Measurements from ENCODE around the gene LORICRIN.

The LORICRIN gene

GRCh38 chr1:153265457-153265856 lies 6.0 kb downstream of the LORICRIN start:
- Histone ChIP-seq H3K27ac (ENCODE audit: low read length) (no peak overlapping the region), H3K27me3 (ENCODE audit: control insufficient read depth, insufficient read depth, low read length) (peaks cover 17% of the 10 kb centered on the region), H3K9me3 (ENCODE audit: control insufficient read depth, insufficient read depth, low read length) (no peaks in the 10 kb centered on the region), H3K36me3 (ENCODE audit: control insufficient read depth, insufficient read depth, low read length) (no peaks in the 10 kb centered on the region), H3K4me3 (ENCODE audit: low read length) (no peak overlapping the region), H3K4me1 (ENCODE audit: control insufficient read depth, insufficient read depth, low read length) (0 out of 2 replicates have a peak, but pooled peaks cover 1% of the 10 kb centered on the region)
- no peak for DNase-seq (ENCODE audit: low read depth, low spot score)
- WGBS (ENCODE audit: insufficient coverage, insufficient read length): no CpG with 5 or more reads among the region's 1 CpG

GRCh38 chr1:153271711-153272110 lies 12.2 kb downstream of the LORICRIN start:
- Histone ChIP-seq H3K36me3 (ENCODE audit: control insufficient read depth, insufficient read depth, low read length) (no peaks in the 10 kb centered on the region), H3K4me3 (ENCODE audit: low read length) (no peak overlapping the region), H3K27ac (ENCODE audit: low read length) (no peak overlapping the region), H3K4me1 (ENCODE audit: control insufficient read depth, insufficient read depth, low read length) (no peaks in the 10 kb centered on the region), H3K27me3 (ENCODE audit: control insufficient read depth, insufficient read depth, low read length) (no peaks in the 10 kb centered on the region), H3K9me3 (ENCODE audit: control insufficient read depth, insufficient read depth, low read length) (no peaks in the 10 kb centered on the region)
- no CpG with 5 or more reads among the region's 1 CpG for WGBS (ENCODE audit: insufficient coverage, insufficient read length)
- no peak for DNase-seq (ENCODE audit: low read depth, low spot score)

GRCh38 chr1:153272186-153272585 lies 12.7 kb downstream of the LORICRIN start:
- no CpG with 5 or more reads among the region's 1 CpG for WGBS (ENCODE audit: insufficient coverage, insufficient read length)
- H3K9me3 ChIP-seq (ENCODE audit: control insufficient read depth, insufficient read depth, low read length): no peaks in the 10 kb centered on the region

GRCh38 chr1:153277852-153278251 lies 18.4 kb downstream of the LORICRIN start:
- H3K9me3 ChIP-seq (ENCODE audit: control insufficient read depth, insufficient read depth, low read length): no peaks in the 10 kb centered on the region
- no CpG with 5 or more reads among the region's 2 CpGs for WGBS (ENCODE audit: insufficient coverage, insufficient read length)

More at GRCh38 chr1:153272186-153272585, 12.7 kb downstream of the LORICRIN start:
- Histone ChIP-seq H3K4me3 (ENCODE audit: low read length) (no peak overlapping the region), H3K27me3 (ENCODE audit: control insufficient read depth, insufficient read depth, low read length) (no peaks in the 10 kb centered on the region), H3K27ac (ENCODE audit: low read length) (no peak overlapping the region), H3K36me3 (ENCODE audit: control insufficient read depth, insufficient read depth, low read length) (no peaks in the 10 kb centered on the region), H3K4me1 (ENCODE audit: control insufficient read depth, insufficient read depth, low read length) (no peaks in the 10 kb centered on the region)
- DNase-seq (ENCODE audit: low read depth, low spot score): no peak

GRCh38 chr1:153288634-153289275 lies 29.3 kb downstream of the LORICRIN start:
- Histone ChIP-seq H3K4me3 (ENCODE audit: low read length) (no peak overlapping the region), H3K4me1 (ENCODE audit: control insufficient read depth, insufficient read depth, low read length) (peaks cover 1% of the 10 kb centered on the region), H3K27ac (ENCODE audit: low read length) (no peak overlapping the region), H3K36me3 (ENCODE audit: control insufficient read depth, insufficient read depth, low read length) (no peaks in the 10 kb centered on the region), H3K9me3 (ENCODE audit: control insufficient read depth, insufficient read depth, low read length) (no peaks in the 10 kb centered on the region), H3K27me3 (ENCODE audit: control insufficient read depth, insufficient read depth, low read length) (no peaks in the 10 kb centered on the region)
- DNase-seq (ENCODE audit: low read depth, low spot score): peak; percentile 43
- WGBS (ENCODE audit: insufficient coverage, insufficient read length): 100% methylated on average over 2 of the region's 11 CpGs

More at GRCh38 chr1:153277852-153278251, 18.4 kb downstream of the LORICRIN start:
- Histone ChIP-seq H3K4me1 (ENCODE audit: control insufficient read depth, insufficient read depth, low read length) (no peaks in the 10 kb centered on the region), H3K4me3 (ENCODE audit: low read length) (no peak overlapping the region), H3K27ac (ENCODE audit: low read length) (no peak overlapping the region), H3K36me3 (ENCODE audit: control insufficient read depth, insufficient read depth, low read length) (no peaks in the 10 kb centered on the region), H3K27me3 (ENCODE audit: control insufficient read depth, insufficient read depth, low read length) (no peaks in the 10 kb centered on the region)
- peak; percentile 55 for DNase-seq (ENCODE audit: low read depth, low spot score)

GRCh38 chr1:153291514-153291913 lies 32.0 kb downstream of the LORICRIN start:
- Histone ChIP-seq H3K4me1 (ENCODE audit: control insufficient read depth, insufficient read depth, low read length) (peaks cover 1% of the 10 kb centered on the region), H3K9me3 (ENCODE audit: control insufficient read depth, insufficient read depth, low read length) (no peaks in the 10 kb centered on the region), H3K4me3 (ENCODE audit: low read length) (no peak overlapping the region), H3K36me3 (ENCODE audit: control insufficient read depth, insufficient read depth, low read length) (no peaks in the 10 kb centered on the region), H3K27ac (ENCODE audit: low read length) (no peak overlapping the region), H3K27me3 (ENCODE audit: control insufficient read depth, insufficient read depth, low read length) (no peaks in the 10 kb centered on the region)
- DNase-seq (ENCODE audit: low read depth, low spot score): no peak
- no CpG with 5 or more reads among the region's 5 CpGs for WGBS (ENCODE audit: insufficient coverage, insufficient read length)

- WGBS (ENCODE audit: insufficient coverage, insufficient read length): no CpG with 5 or more reads among the region's 8 CpGs
- H3K4me1 ChIP-seq (ENCODE audit: control insufficient read depth, insufficient read depth, low read length): peaks cover 1% of the 10 kb centered on the region
- no peaks in the 10 kb centered on the region for H3K9me3 ChIP-seq (ENCODE audit: control insufficient read depth, insufficient read depth, low read length)
- H3K27me3 ChIP-seq (ENCODE audit: control insufficient read depth, insufficient read depth, low read length): no peaks in the 10 kb centered on the region
- DNase-seq (ENCODE audit: low read depth, low spot score): no peak
- H3K27ac ChIP-seq (ENCODE audit: low read length): no peak overlapping the region
- H3K4me3 ChIP-seq (ENCODE audit: low read length): no peak overlapping the region
- no peaks in the 10 kb centered on the region for H3K36me3 ChIP-seq (ENCODE audit: control insufficient read depth, insufficient read depth, low read length)
Measured at GRCh38 chr1:153292185-153292584, 32.7 kb downstream of the LORICRIN start.

- Histone ChIP-seq H3K36me3 (ENCODE audit: control insufficient read depth, insufficient read depth, low read length) (no peaks in the 10 kb centered on the region), H3K27me3 (ENCODE audit: control insufficient read depth, insufficient read depth, low read length) (no peaks in the 10 kb centered on the region), H3K4me1 (ENCODE audit: control insufficient read depth, insufficient read depth, low read length) (peaks cover 1% of the 10 kb centered on the region), H3K9me3 (ENCODE audit: control insufficient read depth, insufficient read depth, low read length) (no peaks in the 10 kb centered on the region), H3K4me3 (ENCODE audit: low read length) (no peak overlapping the region), H3K27ac (ENCODE audit: low read length) (no peak overlapping the region)
- no peak for DNase-seq (ENCODE audit: low read depth, low spot score)
- WGBS (ENCODE audit: insufficient coverage, insufficient read length): no CpG with 5 or more reads among the region's 25 CpGs
Measured at GRCh38 chr1:153292740-153293479, 33.4 kb downstream of the LORICRIN start.

- no peak overlapping the region for H3K27ac ChIP-seq (ENCODE audit: low read length)
- no peaks in the 10 kb centered on the region for H3K9me3 ChIP-seq (ENCODE audit: control insufficient read depth, insufficient read depth, low read length)
- H3K27me3 ChIP-seq (ENCODE audit: control insufficient read depth, insufficient read depth, low read length): no peaks in the 10 kb centered on the region
- peaks cover 1% of the 10 kb centered on the region for H3K4me1 ChIP-seq (ENCODE audit: control insufficient read depth, insufficient read depth, low read length)
- H3K4me3 ChIP-seq (ENCODE audit: low read length): no peak overlapping the region
- no CpG with 5 or more reads among the region's 7 CpGs for WGBS (ENCODE audit: insufficient coverage, insufficient read length)
- no peaks in the 10 kb centered on the region for H3K36me3 ChIP-seq (ENCODE audit: control insufficient read depth, insufficient read depth, low read length)
- no peak for DNase-seq (ENCODE audit: low read depth, low spot score)
Measured at GRCh38 chr1:153293480-153293775, 33.9 kb downstream of the LORICRIN start.

GRCh38 chr1:153293851-153294250 lies 34.4 kb downstream of the LORICRIN start:
- no CpG with 5 or more reads among the region's 9 CpGs for WGBS (ENCODE audit: insufficient coverage, insufficient read length)
- H3K4me1 ChIP-seq (ENCODE audit: control insufficient read depth, insufficient read depth, low read length): peaks cover 1% of the 10 kb centered on the region; the same call in 1 of the 2 replicates
- H3K9me3 ChIP-seq (ENCODE audit: control insufficient read depth, insufficient read depth, low read length): no peaks in the 10 kb centered on the region
- H3K4me3 ChIP-seq (ENCODE audit: low read length): no peak overlapping the region
- no peaks in the 10 kb centered on the region for H3K27me3 ChIP-seq (ENCODE audit: control insufficient read depth, insufficient read depth, low read length)
- no peaks in the 10 kb centered on the region for H3K36me3 ChIP-seq (ENCODE audit: control insufficient read depth, insufficient read depth, low read length)
- no peak overlapping the region for H3K27ac ChIP-seq (ENCODE audit: low read length)
- no peak for DNase-seq (ENCODE audit: low read depth, low spot score)
